Measurements from ENCODE around the gene TMEM131.
"Not testable (repeated sequence)": the region's sequence is repeated elsewhere in the genome, so short reads cannot be mapped to it uniquely, and the experiment has no call there.

TMEM131 gene, protein sequence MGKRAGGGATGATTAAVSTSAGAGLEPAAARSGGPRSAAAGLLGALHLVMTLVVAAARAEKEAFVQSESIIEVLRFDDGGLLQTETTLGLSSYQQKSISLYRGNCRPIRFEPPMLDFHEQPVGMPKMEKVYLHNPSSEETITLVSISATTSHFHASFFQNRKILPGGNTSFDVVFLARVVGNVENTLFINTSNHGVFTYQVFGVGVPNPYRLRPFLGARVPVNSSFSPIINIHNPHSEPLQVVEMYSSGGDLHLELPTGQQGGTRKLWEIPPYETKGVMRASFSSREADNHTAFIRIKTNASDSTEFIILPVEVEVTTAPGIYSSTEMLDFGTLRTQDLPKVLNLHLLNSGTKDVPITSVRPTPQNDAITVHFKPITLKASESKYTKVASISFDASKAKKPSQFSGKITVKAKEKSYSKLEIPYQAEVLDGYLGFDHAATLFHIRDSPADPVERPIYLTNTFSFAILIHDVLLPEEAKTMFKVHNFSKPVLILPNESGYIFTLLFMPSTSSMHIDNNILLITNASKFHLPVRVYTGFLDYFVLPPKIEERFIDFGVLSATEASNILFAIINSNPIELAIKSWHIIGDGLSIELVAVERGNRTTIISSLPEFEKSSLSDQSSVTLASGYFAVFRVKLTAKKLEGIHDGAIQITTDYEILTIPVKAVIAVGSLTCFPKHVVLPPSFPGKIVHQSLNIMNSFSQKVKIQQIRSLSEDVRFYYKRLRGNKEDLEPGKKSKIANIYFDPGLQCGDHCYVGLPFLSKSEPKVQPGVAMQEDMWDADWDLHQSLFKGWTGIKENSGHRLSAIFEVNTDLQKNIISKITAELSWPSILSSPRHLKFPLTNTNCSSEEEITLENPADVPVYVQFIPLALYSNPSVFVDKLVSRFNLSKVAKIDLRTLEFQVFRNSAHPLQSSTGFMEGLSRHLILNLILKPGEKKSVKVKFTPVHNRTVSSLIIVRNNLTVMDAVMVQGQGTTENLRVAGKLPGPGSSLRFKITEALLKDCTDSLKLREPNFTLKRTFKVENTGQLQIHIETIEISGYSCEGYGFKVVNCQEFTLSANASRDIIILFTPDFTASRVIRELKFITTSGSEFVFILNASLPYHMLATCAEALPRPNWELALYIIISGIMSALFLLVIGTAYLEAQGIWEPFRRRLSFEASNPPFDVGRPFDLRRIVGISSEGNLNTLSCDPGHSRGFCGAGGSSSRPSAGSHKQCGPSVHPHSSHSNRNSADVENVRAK (N-terminal part only)

DNA sequence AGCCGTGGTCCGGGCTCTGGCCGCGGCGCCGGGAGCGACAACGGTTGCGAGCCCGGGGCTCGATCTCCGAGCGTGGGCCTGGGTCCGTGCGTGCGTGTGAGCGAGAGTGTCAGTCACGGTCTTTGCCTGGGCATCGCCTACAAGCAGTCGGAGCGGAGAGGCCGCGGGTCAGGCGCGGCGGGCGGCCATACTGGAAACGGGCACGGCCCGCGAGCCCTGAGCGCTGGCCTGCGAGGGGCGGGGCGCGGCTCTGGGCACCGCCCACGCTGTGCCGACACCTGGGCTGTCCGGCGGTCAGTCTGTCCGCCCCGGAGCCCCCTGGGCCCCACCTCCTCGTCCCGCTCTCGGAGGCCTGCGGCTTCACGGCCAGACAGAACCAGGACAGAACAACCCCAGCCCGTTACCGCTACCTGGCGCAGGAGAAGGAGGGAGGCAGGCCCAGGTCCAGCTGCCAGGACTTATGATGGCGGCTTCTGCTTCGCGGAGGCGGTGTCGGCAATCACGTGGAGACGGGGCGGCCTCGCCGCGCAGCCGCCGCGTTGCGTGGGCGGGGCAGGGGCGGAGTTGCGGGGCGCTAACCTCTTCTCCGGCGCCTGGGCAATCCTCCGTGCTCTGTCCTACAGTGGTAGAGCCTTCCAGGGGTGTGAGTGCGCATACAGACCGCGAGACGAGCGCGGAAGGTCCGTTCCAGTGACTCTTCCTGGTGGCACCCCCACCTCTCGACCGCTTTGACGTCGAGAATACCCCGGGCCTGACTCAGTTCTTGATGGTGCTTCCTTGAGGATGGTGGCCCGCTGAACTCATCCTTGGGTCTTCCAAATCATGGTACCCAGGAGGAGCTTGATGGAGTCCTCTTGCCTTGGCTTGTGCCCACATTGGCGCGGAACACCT is at the start of gene TMEM131:
TSS of gene TMEM131 (minus strand) at position 215 of the 891 bp plus-strand sequence. CDS start 286 bp downstream, outside the sequence.
- in situ Hi-C loops (cut with MboI; ENCODE audit: low sequenced_read_pairs), result no loop called here

DNA sequence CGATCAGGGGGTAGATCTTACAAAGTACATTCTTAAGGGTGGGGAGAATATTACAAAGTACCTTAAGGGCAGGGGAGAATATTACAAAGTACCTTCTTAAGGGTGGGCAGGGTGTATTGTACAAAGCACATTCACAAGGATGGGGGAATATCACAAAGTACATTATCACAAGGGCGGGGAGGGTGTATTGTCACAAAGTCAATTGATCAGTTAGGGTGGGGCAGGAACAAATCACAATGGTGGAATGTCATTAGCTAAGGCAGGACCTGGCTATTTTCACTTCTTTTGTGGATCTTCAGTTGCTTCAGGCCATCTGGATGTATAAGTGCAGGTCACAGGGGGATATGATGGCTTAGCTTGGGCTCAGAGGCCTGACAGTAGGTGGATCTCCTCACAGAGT is 49.0 kb upstream of the TMEM131 start:
- in situ Hi-C loops (cut with MboI; ENCODE audit: low sequenced_read_pairs), result not testable (repeated sequence)

DNA sequence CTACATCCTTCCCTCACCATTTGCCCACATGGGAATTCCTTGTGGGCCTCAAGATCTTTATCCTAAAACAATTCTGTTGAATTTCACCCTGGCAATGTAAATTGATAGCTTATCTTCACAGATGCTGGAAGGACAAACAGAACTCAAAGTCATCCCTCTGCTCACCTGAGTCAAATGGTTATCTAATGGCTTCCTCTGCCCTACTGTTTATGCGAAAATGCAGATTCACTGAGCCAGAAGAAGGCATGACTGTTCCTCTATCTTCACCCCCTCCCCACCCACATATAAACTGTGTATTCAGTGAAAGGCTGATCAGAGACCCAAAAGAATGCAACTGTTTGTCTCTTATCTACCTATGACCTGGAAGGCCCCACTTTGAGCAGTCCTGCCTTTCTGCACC is 47.4 kb upstream of the TMEM131 start:
- in situ Hi-C loops (cut with MboI; ENCODE audit: low sequenced_read_pairs), result no loop called here

DNA sequence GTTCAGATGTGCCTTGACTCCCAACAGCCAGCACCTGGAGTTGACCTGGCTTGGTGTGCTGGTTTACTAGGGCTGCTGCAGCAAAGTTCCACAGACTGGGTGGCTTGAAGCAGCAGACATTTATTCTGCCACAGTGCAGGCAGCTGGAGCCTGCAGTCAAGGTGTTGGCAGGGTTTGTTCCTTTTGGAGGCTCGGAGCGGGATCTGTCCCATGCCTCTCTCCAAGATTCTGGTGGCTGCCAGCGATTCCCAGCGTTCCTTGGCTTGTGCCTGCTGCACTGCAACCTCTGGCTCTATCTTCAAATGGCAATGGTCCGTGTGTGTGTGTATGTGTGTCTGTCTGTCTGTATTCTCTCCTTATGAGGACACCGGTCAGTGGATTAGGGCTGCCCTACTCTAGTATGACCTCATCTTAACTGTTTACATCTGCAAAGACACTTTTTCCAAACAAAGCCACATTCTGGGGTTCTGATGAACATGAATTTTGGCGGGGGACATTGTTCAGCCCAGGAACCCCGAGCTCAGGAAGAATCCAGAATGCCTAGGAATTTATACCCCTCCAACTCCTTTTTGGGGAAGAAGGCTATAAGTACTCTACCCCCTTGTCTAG is 44.7 kb upstream of the TMEM131 start:
- in situ Hi-C loops (cut with MboI; ENCODE audit: low sequenced_read_pairs), result no loop called here

DNA sequence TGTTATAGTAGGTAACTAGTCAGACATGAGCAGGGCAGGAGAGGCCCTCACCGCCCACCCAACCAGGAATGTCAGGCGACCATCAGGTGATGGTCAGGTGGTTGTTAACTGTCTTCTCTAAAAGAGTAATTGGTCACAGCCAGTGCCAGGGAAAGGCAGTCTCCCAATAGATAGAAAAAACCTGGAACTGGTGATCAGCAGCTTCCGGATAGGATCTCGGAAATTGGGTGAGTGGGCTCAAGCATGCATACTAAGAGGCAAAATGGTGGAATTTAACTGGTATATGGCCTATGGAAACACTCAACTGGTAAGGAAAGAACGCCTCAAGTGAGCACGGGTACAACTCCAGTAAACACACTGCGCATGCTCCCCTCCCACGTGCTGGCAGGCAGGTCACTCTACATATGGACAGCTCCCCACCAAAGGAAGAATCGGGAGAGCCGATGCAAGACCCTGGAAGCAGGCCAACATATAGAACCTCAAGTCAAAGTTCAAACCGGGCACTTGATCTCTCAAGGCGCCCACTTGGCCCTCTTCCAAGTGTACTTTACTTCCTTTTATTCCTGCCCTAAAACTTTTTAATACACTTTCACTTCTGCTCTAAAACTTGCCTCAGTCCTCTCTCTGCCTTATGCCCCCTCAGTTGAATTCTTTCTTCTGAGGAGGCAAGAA is 43.5 kb upstream of the TMEM131 start:
- in situ Hi-C loops (cut with MboI; ENCODE audit: low sequenced_read_pairs), result no loop called here

DNA sequence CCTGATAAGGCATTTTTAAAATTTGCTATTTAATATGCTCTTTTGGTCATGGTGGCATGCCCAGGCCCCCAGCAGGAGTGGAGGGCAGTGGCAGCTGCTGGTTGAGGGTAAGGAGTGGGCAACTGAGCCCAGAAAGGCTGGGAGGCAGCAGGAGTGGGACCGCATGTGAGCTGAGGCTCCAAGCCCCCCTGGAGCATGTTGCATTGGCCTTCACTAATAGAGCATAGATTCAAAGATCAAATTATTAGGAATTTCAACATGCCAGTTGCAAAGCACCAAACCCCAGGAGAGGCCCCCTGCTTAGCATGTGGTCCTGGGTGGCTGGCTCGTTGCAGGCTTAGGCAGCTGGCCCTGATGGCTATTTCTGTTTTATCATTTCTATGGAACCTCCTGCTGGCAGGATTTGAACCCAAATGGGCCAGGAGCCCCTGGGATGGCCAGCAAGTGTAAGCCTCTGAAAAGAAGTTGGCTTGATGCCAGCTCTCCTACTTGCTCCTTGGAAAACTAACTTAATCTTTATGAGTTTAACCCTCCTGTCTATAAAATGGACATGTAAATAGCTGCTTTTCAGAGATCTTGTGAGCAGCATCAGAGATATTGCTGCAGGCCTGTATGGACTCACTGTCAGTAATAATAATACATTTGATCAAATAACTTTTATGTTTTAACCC is 42.1 kb upstream of the TMEM131 start:
- in situ Hi-C loops (cut with MboI; ENCODE audit: low sequenced_read_pairs), result no loop called here

DNA sequence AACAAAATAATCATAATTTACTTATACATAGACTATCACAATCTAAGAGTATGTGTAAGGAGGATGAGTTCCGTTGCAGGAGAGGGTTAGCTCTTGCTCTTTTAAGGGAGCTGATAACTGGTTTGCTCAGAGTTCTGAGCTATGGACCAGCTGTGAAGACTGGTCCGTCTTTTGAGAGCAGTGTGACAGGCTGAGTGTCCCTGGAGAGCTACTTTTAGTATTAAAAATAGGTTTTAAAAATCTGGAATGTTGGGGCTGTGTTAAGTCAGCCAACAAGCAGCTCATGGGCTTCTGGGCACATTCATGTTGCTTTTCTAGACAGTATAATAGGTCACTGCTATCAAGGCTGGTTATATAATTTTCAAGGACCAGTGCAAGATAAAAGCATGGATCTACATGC is 41.5 kb upstream of the TMEM131 start:
- in situ Hi-C loops (cut with MboI; ENCODE audit: low sequenced_read_pairs), result no loop called here

DNA sequence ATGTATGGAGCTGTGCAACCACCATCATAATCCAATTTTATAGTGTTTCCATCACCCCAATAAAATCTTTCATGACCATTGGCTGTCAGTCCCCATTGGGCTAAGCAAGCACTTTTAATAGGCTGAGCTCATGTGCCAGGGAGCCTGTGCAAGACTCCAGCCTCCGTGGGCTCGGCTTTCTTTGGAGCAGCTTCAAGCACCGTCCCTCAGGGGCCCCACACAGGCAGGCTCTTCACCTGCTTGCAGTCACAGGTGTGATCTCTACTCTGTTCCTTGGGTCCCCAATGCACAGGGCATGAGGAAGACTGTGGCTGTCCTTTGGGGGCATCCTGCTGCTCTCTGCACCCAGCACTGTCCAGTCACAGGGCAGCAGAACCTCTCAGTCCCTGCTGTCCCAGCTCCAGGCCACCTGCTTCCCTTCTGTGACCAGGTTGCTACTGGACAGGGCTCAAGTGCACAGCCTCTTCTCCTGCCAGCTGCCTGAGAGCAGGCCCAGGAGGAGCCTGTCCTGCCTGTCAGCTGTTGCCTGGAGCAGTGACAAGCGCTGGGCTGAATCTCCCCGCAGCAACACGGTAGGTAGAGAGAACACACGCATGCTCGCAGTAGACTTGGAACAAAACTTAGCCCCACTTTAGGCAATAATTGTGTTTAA is 40.7 kb upstream of the TMEM131 start:
- in situ Hi-C loops (cut with MboI; ENCODE audit: low sequenced_read_pairs), result no loop called here

DNA sequence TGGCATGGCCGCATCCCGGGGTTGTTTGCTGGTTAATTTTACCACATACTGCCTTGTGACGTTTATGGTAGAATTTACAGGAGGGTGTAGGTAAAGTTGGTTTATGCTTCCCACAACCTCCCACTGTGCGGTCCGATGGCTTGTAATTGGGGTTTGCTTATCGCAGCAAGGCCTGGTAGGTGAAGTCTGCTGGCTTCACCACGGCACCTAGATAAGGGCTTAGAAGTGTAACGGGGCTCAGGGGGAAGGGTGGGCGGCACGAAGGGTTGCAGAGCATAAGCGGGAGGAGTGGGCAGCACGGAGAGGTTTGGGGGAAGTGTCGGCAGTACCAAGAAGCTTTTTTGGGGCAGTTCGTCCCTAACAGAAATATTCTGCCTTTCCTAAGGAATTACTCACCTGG is 39.0 kb upstream of the TMEM131 start:
- in situ Hi-C loops (cut with MboI; ENCODE audit: low sequenced_read_pairs), result no loop called here

DNA sequence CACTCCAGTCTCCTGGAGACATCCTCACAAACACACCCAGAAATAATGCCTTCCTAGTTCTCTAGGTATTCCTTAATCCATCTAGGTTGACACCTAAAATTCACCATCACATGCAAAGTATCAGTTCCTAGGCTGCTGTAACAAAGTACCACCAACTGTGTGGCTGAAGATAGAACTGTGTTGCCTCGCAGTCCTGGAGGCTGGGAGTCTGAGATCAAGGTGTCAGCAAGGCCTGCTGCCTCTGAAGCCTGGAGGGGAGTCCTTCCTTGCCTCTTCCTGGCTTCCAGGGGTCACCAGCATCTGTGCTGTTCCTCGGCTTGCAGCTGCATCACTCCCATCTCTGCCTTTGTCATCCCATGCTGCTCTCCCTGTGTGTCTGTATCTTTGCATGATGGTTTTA is 36.3 kb upstream of the TMEM131 start:
- in situ Hi-C loops (cut with MboI; ENCODE audit: low sequenced_read_pairs), result no loop called here

DNA sequence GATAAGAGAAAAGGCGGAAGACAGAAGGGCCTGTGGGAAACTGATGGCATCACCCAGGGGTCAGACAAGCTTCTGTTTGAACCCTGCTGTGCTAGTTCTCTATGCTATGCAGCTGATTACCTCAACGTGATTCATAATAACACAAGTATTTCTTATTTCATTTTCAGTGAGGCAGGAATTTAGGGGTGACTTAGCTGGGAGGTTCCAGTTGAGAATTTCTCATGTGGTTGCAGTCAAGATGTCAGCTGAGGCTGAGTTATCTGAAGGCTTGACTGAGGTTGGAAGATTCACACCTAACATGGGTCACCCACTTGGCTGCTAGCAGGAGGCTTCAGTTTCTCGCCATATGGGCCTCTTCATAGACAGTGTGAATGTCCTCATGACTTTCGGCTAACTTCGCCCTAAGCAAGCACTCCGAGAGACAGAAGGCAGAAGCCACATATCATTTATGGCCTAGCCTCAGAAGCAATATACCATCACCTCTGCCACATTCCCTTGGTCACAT is 34.0 kb upstream of the TMEM131 start:
- in situ Hi-C loops (cut with MboI; ENCODE audit: low sequenced_read_pairs), result no loop called here

DNA sequence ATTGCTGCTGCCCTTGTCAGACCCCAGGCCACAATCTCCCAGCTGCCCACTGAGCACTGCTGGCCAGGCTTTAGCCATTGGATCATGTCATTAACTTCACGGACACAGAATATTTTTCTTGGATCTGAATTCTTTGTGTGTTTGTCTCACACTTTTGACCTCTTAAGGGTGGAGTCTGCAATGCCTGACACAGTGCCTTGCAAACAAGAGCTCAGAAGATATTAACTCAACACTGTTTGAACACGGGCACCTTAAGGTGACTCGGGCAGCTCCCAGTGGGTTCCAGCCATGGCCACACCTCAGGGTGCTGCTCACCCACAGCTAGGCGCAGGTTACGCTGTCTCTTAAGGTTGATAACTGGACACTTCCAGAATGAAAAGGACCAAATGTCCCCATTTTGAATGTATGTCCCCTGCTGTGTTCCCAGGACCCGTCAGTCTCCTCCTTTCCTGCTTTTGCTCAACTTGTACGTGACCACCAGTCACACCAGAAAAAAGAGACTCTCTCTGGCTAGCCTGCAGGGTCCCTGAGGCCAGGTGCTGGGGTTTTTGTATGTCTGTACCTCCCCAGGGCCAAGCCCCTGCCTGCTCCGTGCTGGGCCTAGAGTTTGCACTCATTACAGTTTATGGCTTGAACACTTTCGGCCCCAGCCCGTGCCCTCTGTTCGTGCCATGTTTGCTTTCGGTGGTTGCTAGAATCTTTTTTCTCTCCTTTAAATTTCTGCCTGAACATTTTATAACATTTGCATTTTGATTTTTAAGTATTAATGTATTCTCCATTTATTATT is 33.4 kb upstream of the TMEM131 start:
- in situ Hi-C loops (cut with MboI; ENCODE audit: low sequenced_read_pairs), result no loop called here

DNA sequence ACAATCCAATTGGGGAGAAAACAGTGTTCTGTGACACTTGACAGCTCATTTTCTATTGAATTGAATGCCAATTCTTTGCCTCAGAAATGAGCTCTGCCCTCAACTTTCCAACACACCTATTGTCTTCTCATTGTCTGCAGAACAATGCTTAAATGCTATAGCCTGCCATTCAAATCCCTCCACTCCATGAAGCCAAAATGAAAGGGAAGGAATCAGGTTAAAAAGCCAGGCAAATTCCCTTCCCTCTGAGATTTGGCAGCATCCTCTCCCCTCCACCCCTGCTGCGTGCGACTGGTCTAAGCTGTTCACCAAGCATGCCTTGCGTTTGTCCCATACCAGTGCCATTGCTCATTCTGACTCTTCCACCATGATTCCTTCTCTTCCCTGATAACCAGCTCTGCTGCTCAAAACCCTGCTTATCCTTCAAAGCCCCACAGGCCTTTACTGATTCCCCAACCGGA is 32.4 kb upstream of the TMEM131 start:
- in situ Hi-C loops (cut with MboI; ENCODE audit: low sequenced_read_pairs), result no loop called here

DNA sequence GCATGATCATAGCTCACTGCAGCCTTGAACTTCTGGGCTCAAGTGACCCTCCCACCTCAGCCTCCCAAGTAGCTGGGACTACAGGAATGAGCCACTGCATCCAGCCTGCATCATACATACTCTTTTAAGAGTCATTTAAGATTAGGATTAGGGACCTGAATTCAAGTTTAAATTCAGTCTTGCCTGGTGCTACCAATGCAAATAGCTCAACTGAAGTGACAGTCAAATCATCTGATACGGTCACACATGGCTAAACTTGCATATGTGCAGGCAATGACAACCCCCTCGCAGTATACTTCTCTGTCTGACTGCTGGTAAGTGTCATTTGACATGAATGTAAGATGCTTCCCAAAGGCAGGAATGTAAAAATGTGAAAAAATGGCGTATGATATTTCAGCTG is 31.8 kb upstream of the TMEM131 start:
- in situ Hi-C loops (cut with MboI; ENCODE audit: low sequenced_read_pairs), result no loop called here

DNA sequence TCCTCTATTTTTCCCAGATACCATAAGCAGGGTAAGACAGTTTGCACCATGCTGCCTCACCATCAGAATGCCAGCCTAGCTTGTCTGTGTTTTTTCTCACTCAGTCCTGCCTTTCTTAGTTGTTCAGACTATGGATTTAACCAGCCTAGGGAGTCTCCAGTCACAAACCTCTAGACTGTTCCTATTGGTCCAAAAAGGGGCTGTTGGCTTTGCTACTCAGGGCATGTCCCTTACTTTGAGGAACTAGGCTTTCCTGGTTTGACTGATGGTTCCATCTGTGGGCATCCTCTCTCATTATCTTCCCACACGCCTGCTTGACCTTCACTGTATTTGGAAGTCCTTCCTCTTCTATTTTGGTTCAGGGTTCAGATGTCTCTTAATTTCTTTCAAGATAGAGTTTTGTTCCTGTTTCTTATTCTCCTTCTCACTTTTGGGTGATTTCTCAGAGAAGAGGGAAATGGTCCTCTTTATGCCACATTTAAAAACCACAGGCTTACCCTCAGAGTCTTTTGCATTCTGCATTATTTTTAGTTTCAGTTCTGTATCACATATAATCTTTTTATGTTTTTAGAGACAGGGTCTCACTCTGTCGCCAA is 31.3 kb upstream of the TMEM131 start:
- in situ Hi-C loops (cut with MboI; ENCODE audit: low sequenced_read_pairs), result no loop called here

DNA sequence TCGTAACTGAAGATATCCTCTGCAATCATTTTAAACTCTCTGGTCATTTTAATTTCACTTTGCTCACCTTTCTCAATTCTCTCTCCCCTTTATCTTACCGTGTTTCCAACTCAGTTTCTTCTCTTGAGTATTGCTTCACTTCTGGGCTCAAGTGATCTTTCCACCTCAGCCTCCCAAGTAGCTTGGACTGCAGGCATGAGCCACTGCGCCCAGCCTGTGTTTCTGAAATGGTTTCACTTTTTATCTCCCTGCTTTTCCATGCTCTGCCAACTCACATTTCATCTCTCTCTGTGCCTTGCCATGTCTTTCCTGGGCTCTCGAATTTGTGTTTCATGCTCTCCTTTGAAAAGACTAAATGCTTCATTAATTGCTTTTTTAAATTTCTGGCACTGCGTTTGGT is 30.5 kb upstream of the TMEM131 start:
- in situ Hi-C loops (cut with MboI; ENCODE audit: low sequenced_read_pairs), result no loop called here

Data from HL-60/S4 treated with retinoic acid at 250 ng/mL for 4 days and 3 days (cell line).